H1 (cell line): ENCODE measurements around the gene AK8. TPM values are rescaled to one million over a fixed set of nuclear protein-coding genes. Genes with fewer than 3 reads are reported as not detected.

ENCODE experiments used
- CTCF ChIA-PET: fragments of 300-600 bp; sonication (Branson Sonifier 250); formaldehyde crosslinking; loops from one replicate; lab custom pipeline; 2021; ENCODE audit not compliant: partially characterized antibody; lab: Charles Lee
- POLR2A ChIA-PET: fragments of 300-600 bp; sonication (Branson Sonifier 250); formaldehyde crosslinking; loops from one replicate; lab custom pipeline; 2021; ENCODE audit warnings: inconsistent platforms; ENCODE audit not compliant: partially characterized antibody; lab: Charles Lee
- DNase-seq, 2 experiments: peaks; one replicate each; pipeline versions ENCODE4 v3.0.0 to v3.0.0-alpha.2; 2010 to 2022; ENCODE audit warnings: low spot score in 2 of 2, low read depth in 1 of 2, mixed read lengths in 1 of 2
- FAIRE-seq: peaks from 2 replicates; lab custom pipeline; 2011; peaks lifted over from hg19 to GRCh38; lab: Jason Lieb, UNC
- H2AFZ ChIP-seq: 2 replicates; pipeline ENCODE4 v1.8.1; 2012; ENCODE audit warnings: low read length, inconsistent platforms
- H2AK5ac ChIP-seq: 2 replicates; pipeline ENCODE4 v1.6.1; 2013; ENCODE audit warnings: low read depth, low read length
- H2BK120ac ChIP-seq: replicated peaks from 2 replicates; pipeline ENCODE3; 2013; ENCODE audit warnings: low read depth, low read length, inconsistent platforms
- H2BK12ac ChIP-seq: 2 replicates; pipeline ENCODE4 v1.6.1; 2013; ENCODE audit warnings: low read depth, low read length
- H2BK15ac ChIP-seq: 2 replicates; pipeline ENCODE4 v1.6.1; 2013; ENCODE audit warnings: low read length
- H2BK20ac ChIP-seq: 2 replicates; pipeline ENCODE4 v1.6.1; 2013; ENCODE audit warnings: low read length
- H2BK5ac ChIP-seq: 2 replicates; pipeline ENCODE4 v1.6.1; 2013; ENCODE audit warnings: low read depth, low read length
- H3K14ac ChIP-seq: 2 replicates; pipeline ENCODE4 v1.6.1; 2013; ENCODE audit warnings: inconsistent platforms; ENCODE audit not compliant: insufficient read length
- H3K18ac ChIP-seq: 2 replicates; pipeline ENCODE4 v1.6.1; 2013; ENCODE audit warnings: low read length; ENCODE audit errors: extremely low read depth
- H3K23ac ChIP-seq: 2 replicates; pipeline ENCODE4 v1.6.1; 2013; ENCODE audit warnings: inconsistent platforms; ENCODE audit not compliant: insufficient read length
- H3K23me2 ChIP-seq: 2 replicates; pipeline ENCODE4 v1.6.1; 2013; ENCODE audit warnings: low read depth, low read length
- H3K27ac ChIP-seq: 2 replicates; pipeline ENCODE4 v1.6.1; 2011; ENCODE audit warnings: low read depth, low read length, inconsistent platforms
- H3K27me3 ChIP-seq, 4 experiments: replicated peaks in 1 of 4; 1 replicate in 1 of 4; 2 replicates in 3 of 4; pipeline versions ENCODE4 v1.6.1 to v1.8.1; 2011 to 2013; ENCODE audit warnings: low read length in 3 of 4, mild to moderate bottlenecking in 3 of 4, inconsistent platforms in 2 of 4, mixed read lengths in 2 of 4, moderate library complexity in 1 of 4; ENCODE audit not compliant: control insufficient read depth in 3 of 4, insufficient read depth in 3 of 4; ENCODE audit errors: extremely low read depth in 1 of 4
- H3K36me3 ChIP-seq, 4 experiments: 2 replicates each; pipeline versions ENCODE4 v1.6.1 to v1.8.1; 2011 to 2013; ENCODE audit warnings: mild to moderate bottlenecking in 4 of 4, low read length in 3 of 4, moderate library complexity in 2 of 4, control low read depth in 1 of 4, inconsistent platforms in 1 of 4; ENCODE audit not compliant: insufficient read depth in 4 of 4, control insufficient read depth in 2 of 4
- H3K4ac ChIP-seq: replicated peaks from 2 replicates; pipeline ENCODE3; 2013; ENCODE audit warnings: low read length, low read depth, mixed read lengths, inconsistent platforms; ENCODE audit not compliant: insufficient read length
- H3K4me1 ChIP-seq, 4 experiments: replicated peaks in 1 of 4; 1 replicate in 1 of 4; 2 replicates in 3 of 4; pipeline versions ENCODE4 v1.6.1 to v1.8.1; 2011 to 2013; ENCODE audit warnings: low read length in 3 of 4, inconsistent platforms in 2 of 4, mixed read lengths in 1 of 4; ENCODE audit not compliant: insufficient read depth in 4 of 4, control insufficient read depth in 3 of 4
- H3K4me2 ChIP-seq, 2 experiments: 2 replicates each; pipeline versions ENCODE4 v1.6.1 to v1.8.1; 2011 to 2013; ENCODE audit warnings: low read depth in 2 of 2, low read length in 2 of 2, control low read depth in 1 of 2, inconsistent platforms in 1 of 2, mild to moderate bottlenecking in 1 of 2; ENCODE audit not compliant: insufficient read depth in 1 of 2
- H3K4me3 ChIP-seq, 4 experiments: fragments of 200-600, 300-600 bp in 1 of 4; sonication (generic), shearing (Covaris generic), sonication (Bioruptor Twin) in 1 of 4; 2 replicates each; pipeline versions ENCODE4 v1.5.1 to v1.8.1; 2011 to 2016; ENCODE audit warnings: low read length in 4 of 4, low read depth in 3 of 4, control low read depth in 2 of 4, inconsistent platforms in 2 of 4, mild to moderate bottlenecking in 2 of 4, mixed read lengths in 1 of 4, moderate library complexity in 1 of 4; ENCODE audit not compliant: insufficient read depth in 2 of 4; ENCODE audit errors: extremely low read depth in 1 of 4
- H3K56ac ChIP-seq: replicated peaks from 2 replicates; pipeline ENCODE3; 2013; ENCODE audit warnings: low read depth, mild to moderate bottlenecking, mixed read lengths, low read length, inconsistent platforms; ENCODE audit not compliant: insufficient read length
- H3K79me1 ChIP-seq: 2 replicates; pipeline ENCODE4 v1.6.1; 2013; ENCODE audit warnings: low read depth, low read length, control low read depth
- H3K79me2 ChIP-seq, 2 experiments: 2 replicates each; pipeline versions ENCODE4 v1.6.1 to v1.8.1; 2012 to 2013; ENCODE audit warnings: low read length in 2 of 2, mild to moderate bottlenecking in 2 of 2, inconsistent platforms in 1 of 2; ENCODE audit not compliant: insufficient read depth in 2 of 2, control insufficient read depth in 1 of 2
- H3K9ac ChIP-seq, 4 experiments: replicated peaks in 1 of 4; 1 replicate in 1 of 4; 2 replicates in 3 of 4; pipeline versions ENCODE4 v1.6.1 to v1.8.1; 2011 to 2013; ENCODE audit warnings: low read depth in 3 of 4, low read length in 3 of 4, control low read depth in 2 of 4, mild to moderate bottlenecking in 2 of 4, moderate library complexity in 2 of 4, inconsistent platforms in 1 of 4; ENCODE audit errors: extremely low read depth in 1 of 4
- H3K9me3 ChIP-seq, 2 experiments: 2 replicates each; pipeline versions ENCODE4 v1.6.1 to v1.8.1; 2012 to 2013; ENCODE audit warnings: mild to moderate bottlenecking in 2 of 2, moderate library complexity in 2 of 2, control low read depth in 1 of 2, inconsistent platforms in 1 of 2, low read depth in 1 of 2, low read length in 1 of 2, mixed read lengths in 1 of 2; ENCODE audit not compliant: insufficient read depth in 2 of 2
- H4K20me1 ChIP-seq, 2 experiments: replicated peaks in 1 of 2; 2 replicates each; pipeline versions ENCODE3 to v1.8.1; 2011 to 2013; ENCODE audit warnings: inconsistent platforms in 2 of 2, low read length in 2 of 2, mild to moderate bottlenecking in 1 of 2; ENCODE audit not compliant: insufficient read depth in 2 of 2, control insufficient read depth in 1 of 2
- H4K5ac ChIP-seq: 2 replicates; pipeline ENCODE4 v1.6.1; 2013; ENCODE audit warnings: low read length, low read depth, mixed read lengths, inconsistent platforms; ENCODE audit not compliant: insufficient read length
- H4K8ac ChIP-seq: 2 replicates; pipeline ENCODE4 v1.8.0; 2013; ENCODE audit warnings: mild to moderate bottlenecking, moderate library complexity, low read length, inconsistent platforms; ENCODE audit not compliant: insufficient read depth; ENCODE audit errors: extremely low read depth
- H4K91ac ChIP-seq: replicated peaks from 2 replicates; pipeline ENCODE3; 2013; ENCODE audit warnings: low read length, mixed read lengths, inconsistent platforms; ENCODE audit not compliant: insufficient read length
- ASH2L ChIP-seq: fragments of 200-600, 300-600 bp; sonication (generic); IDR thresholded peaks from one replicate; pipeline ENCODE4 v1.7.1; 2017; ENCODE audit warnings: low read length
- CBX5 ChIP-seq: fragments of 300-800, 300-1000 bp; sonication (generic); IDR thresholded peaks from 2 replicates; pipeline ENCODE4 v1.7.1; 2016; ENCODE audit warnings: antibody characterized with exemption, low read length, low read depth
- CHD1 ChIP-seq: IDR thresholded peaks from 2 replicates; pipeline ENCODE4 v1.6.1; 2012; ENCODE audit warnings: low read depth, low read length, improper control_type of control experiment
- EGR1 ChIP-seq: IDR thresholded peaks from 2 replicates; pipeline ENCODE4 v1.6.1; 2011; ENCODE audit warnings: low read depth, low read length, borderline replicate concordance
- JUN ChIP-seq: IDR thresholded peaks from 2 replicates; pipeline ENCODE4 v1.6.1; 2011; ENCODE audit warnings: low read depth, mild to moderate bottlenecking, improper control_type of control experiment, low read length
- KDM4A ChIP-seq: IDR thresholded peaks from one replicate; pipeline ENCODE4 v1.7.1; 2012; ENCODE audit warnings: low read depth, mild to moderate bottlenecking, moderate library complexity, low read length, inconsistent platforms; ENCODE audit not compliant: severe bottlenecking
- POLR2AphosphoS5 ChIP-seq: IDR thresholded peaks from 2 replicates; pipeline ENCODE4 v1.6.1; 2011; ENCODE audit warnings: low read depth, low read length
- RBBP5 ChIP-seq: IDR thresholded peaks from 2 replicates; pipeline ENCODE4 v1.7.1; 2012; ENCODE audit warnings: low read depth, mild to moderate bottlenecking, inconsistent platforms, low read length, moderate library complexity, borderline replicate concordance
- RNF2 ChIP-seq: fragments of 200-900, 300-1000 bp; sonication (generic); IDR thresholded peaks from 2 replicates; pipeline ENCODE4 v1.7.1; 2016; ENCODE audit warnings: borderline replicate concordance, low read depth, mild to moderate bottlenecking, antibody characterized with exemption, low read length; ENCODE audit not compliant: poor library complexity, severe bottlenecking; ENCODE audit errors: missing control alignments
- SP1 ChIP-seq: IDR thresholded peaks from 2 replicates; pipeline ENCODE4 v1.6.1; 2011; ENCODE audit warnings: low read depth, low read length
- SP2 ChIP-seq: IDR thresholded peaks from 2 replicates; pipeline ENCODE4 v1.6.1; 2012; ENCODE audit warnings: mild to moderate bottlenecking, low read length, inconsistent platforms
- SP4 ChIP-seq: IDR thresholded peaks from 2 replicates; pipeline ENCODE4 v1.6.1; 2012; ENCODE audit warnings: low read length, inconsistent platforms
- TAF7 ChIP-seq: optimal IDR thresholded peaks from 2 replicates; pipeline ENCODE3; 2011; ENCODE audit warnings: low read depth, mild to moderate bottlenecking, inconsistent platforms, low read length, moderate library complexity, borderline replicate concordance
- TBP ChIP-seq: IDR thresholded peaks from 2 replicates; pipeline ENCODE4 v1.6.1; 2011; ENCODE audit warnings: low read depth, low read length, improper control_type of control experiment
- WGBS, 2 experiments: shearing (Covaris generic) in 1 of 2; methylation state at CpG; one replicate each; pipeline versions ENCODE4 v1.1.6 to v1.1.7; 2013 to 2015; ENCODE audit warnings: low lambda C conversion rate in 2 of 2, mixed read lengths in 2 of 2, inconsistent platforms in 1 of 2, low coverage in 1 of 2, missing lambda C conversion rate in 1 of 2; ENCODE audit not compliant: insufficient replicate concordance in 2 of 2, insufficient coverage in 1 of 2, insufficient read length in 1 of 2; ENCODE audit errors: extremely low coverage in 1 of 2, missing lambda C conversion rate in 1 of 2; 5-methylcytosine and 5-hydroxymethylcytosine counted together
- polyA plus RNA-seq, 7 experiments: library from polyadenylated mRNA; depleted of rRNA in 3 of 7; stranded (reverse) in 5 of 7; unstranded in 2 of 7; fragments of >200 nt in 5 of 7; fragments of 200-250 nt in 2 of 7; gene quantifications; 1 replicate in 5 of 7; 2 replicates in 1 of 7; 4 replicates in 1 of 7; pipeline versions ENCODE4 v1.2.1 to v1.2.3, GENCODE V29; 2011 to 2013; ENCODE audit warnings: missing spikeins in 2 of 7, mixed read lengths in 2 of 7
- total RNA-seq: library from RNA; stranded (reverse); fragmentation: NEBNext Ultra II Directional; extraction: Animal tissue kit (Norgen Biotek cat#: 25700); gene quantifications from 2 replicates; pipeline ENCODE4 v1.2.1, GENCODE V29; 2021
- TF ChIP-seq, protein P1 (sequence below): IDR thresholded peaks from 2 replicates; pipeline ENCODE4 v1.6.1; 2012; ENCODE audit warnings: inconsistent platforms

AK8 gene
- total and polyA plus RNA-seq, 2 of the 8 experiments (the other 6 are each of a cell fraction or from before 2014, with no cell fraction given): 0.35 to 0.48 TPM

DNA sequence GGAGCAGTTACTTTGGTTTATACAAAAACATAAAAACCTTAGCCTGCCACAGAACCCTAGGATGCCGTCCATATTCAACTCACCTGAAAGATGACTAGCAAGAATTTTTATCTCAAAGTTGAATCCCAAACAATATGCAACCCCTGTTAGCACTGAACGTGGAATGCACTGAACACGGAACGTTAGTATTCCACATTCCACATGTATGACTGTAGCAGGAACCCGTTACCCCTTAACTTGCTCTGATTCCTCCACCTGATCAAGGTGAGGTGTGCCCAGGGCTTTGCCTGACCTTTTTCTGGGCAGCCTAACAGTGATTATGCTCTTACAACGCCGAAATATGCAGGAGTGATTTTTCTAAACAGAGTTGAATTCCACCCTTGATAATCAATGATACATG is 43.7 kb downstream of the AK8 start:
- DNase-seq (no peak), FAIRE-seq (no peak)
- H4K5ac ChIP-seq: no peak overlapping the region
- no peak overlapping the region for H3K23ac ChIP-seq
- H3K56ac ChIP-seq: no peak overlapping the region
- no peaks in the 10 kb centered on the region for H3K9me3 ChIP-seq
- no peak overlapping the region for H3K27ac ChIP-seq
- WGBS, 2 experiments: 94% methylated on average over 7 of the region's 7 CpGs; no CpG with 5 or more reads in 1 of the 2 experiments
- H2BK5ac ChIP-seq: no peak overlapping the region
- ChIA-PET CTCF (interaction anchor here (1.1 to 2.3 kb wide), 2 partner anchors 67 to 71 kb away, joined by 3 to 9 read pairs; no protein-coding TSS in a partner anchor), POLR2A (no interaction called here)
- no peak overlapping the region for H3K4me3 ChIP-seq
- 0 out of 2 replicates have a peak overlapping the region, but pooled peaks have one; percentile 9 for H2BK12ac ChIP-seq
- no peak overlapping the region for H3K4ac ChIP-seq
- H3K9ac ChIP-seq: no peak overlapping the region
- H2BK15ac ChIP-seq: no peak overlapping the region
- H3K36me3 ChIP-seq: no peaks in the 10 kb centered on the region
- no peaks in the 10 kb centered on the region for H3K79me2 ChIP-seq
- no peak overlapping the region for H3K18ac ChIP-seq
- H4K8ac ChIP-seq: no peak overlapping the region
- H4K91ac ChIP-seq: no peak overlapping the region
- H3K79me1 ChIP-seq: no peaks in the 10 kb centered on the region
- no peak overlapping the region for H2AFZ ChIP-seq
- H3K4me2 ChIP-seq: no peak overlapping the region
- no peak overlapping the region for H2AK5ac ChIP-seq
- H3K4me1 ChIP-seq: no peaks in the 10 kb centered on the region
- H3K27me3 ChIP-seq: no peaks in the 10 kb centered on the region
- H2BK120ac ChIP-seq: no peak overlapping the region
- H3K23me2 ChIP-seq: 0 out of 2 replicates have a peak, but pooled peaks cover 2% of the 10 kb centered on the region
- H4K20me1 ChIP-seq: no peaks in the 10 kb centered on the region
- H3K14ac ChIP-seq: no peak overlapping the region
- H2BK20ac ChIP-seq: no peak overlapping the region
- no peak for TF ChIP-seq POLR2AphosphoS5
- TF ChIP-seq TAF7: no peak
- no peak for TF ChIP-seq CBX5
- TF ChIP-seq EGR1: no peak
- TF ChIP-seq KDM4A: no peak
- TF ChIP-seq RNF2: no peak
- no peak for TF ChIP-seq TBP
- no peak for TF ChIP-seq RBBP5
- TF ChIP-seq CHD1: no peak
- no peak for TF ChIP-seq ASH2L
- no peak for TF ChIP-seq SP1
- TF ChIP-seq SP2: no peak
- TF ChIP-seq SP4: no peak
- TF ChIP-seq JUN: no peak
- TF ChIP-seq, protein P1, sequence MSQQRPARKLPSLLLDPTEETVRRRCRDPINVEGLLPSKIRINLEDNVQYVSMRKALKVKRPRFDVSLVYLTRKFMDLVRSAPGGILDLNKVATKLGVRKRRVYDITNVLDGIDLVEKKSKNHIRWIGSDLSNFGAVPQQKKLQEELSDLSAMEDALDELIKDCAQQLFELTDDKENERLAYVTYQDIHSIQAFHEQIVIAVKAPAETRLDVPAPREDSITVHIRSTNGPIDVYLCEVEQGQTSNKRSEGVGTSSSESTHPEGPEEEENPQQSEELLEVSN: no peak
